ENCODE measurements around the gene IL3RA.

GRCh38 chrX:1391707-1392375, 55.3 kb downstream of the IL3RA start, which contains the start of gene SLC25A6:
- TF ChIP-seq CTCF (IDR thresholded peaks at IDR 0.05) (peak in 2 of 4 experiments; percentile 2 to 32), POLR2A (IDR thresholded peaks at IDR 0.05) (peak; percentile 57 to 92)
